Naive thymus-derived CD4-positive, alpha-beta T cell (primary cell): ENCODE measurements around the gene PRPF19. TPM values are rescaled to one million over a fixed set of nuclear protein-coding genes. Genes with fewer than 3 reads are reported as not detected.

Experiments used
- ATAC-seq: fragments of 150-1000 bp; cut with Tn5 transposase; 2 replicates; pipeline ENCODE4 v1.10.0; 2021; ENCODE audit warnings: mild to moderate bottlenecking, moderate library complexity
- CTCF ChIA-PET: fragments of 350-600 bp; sonication (Branson Sonifier 250); formaldehyde crosslinking; loops from one replicate; lab custom pipeline; 2021; ENCODE audit warnings: antibody characterized with exemption; lab: Charles Lee
- POLR2A ChIA-PET: fragments of 350-600 bp; sonication (Branson Sonifier 250); formaldehyde crosslinking; loops from one replicate; lab custom pipeline; 2021; ENCODE audit warnings: antibody characterized with exemption, inconsistent platforms; lab: Charles Lee
- DNase-seq, 9 donors: peaks; one replicate each; pipeline versions ENCODE4 v3.0.0 to v3.0.0-alpha.2; 2020 to 2022; ENCODE audit warnings: mixed read lengths in 1 of 9
- H3K27ac ChIP-seq: one replicate; pipeline ENCODE4 v1.7.0; 2013; ENCODE audit warnings: mild to moderate bottlenecking, low read depth, low read length, moderate library complexity
- H3K27me3 ChIP-seq, 2 donors: one replicate each; pipeline ENCODE4 v1.7.0; 2013; ENCODE audit warnings: low read length in 2 of 2, mild to moderate bottlenecking in 2 of 2, moderate library complexity in 2 of 2; ENCODE audit not compliant: control insufficient read depth in 2 of 2, insufficient read depth in 2 of 2
- H3K36me3 ChIP-seq, 3 experiments: 1 replicate in 2 of 3; 2 replicates in 1 of 3; pipeline ENCODE4 v1.7.0; 2013; ENCODE audit warnings: low read length in 3 of 3, mild to moderate bottlenecking in 3 of 3, moderate library complexity in 1 of 3; ENCODE audit not compliant: insufficient read depth in 3 of 3, control insufficient read depth in 2 of 3
- H3K4me1 ChIP-seq, 2 donors: one replicate each; pipeline ENCODE4 v1.7.0; 2013; ENCODE audit warnings: low read length in 2 of 2, mild to moderate bottlenecking in 2 of 2, moderate library complexity in 1 of 2; ENCODE audit not compliant: control insufficient read depth in 2 of 2, insufficient read depth in 2 of 2
- H3K4me3 ChIP-seq: 2 replicates; pipeline ENCODE4 v1.7.0; 2013; ENCODE audit warnings: mild to moderate bottlenecking, low read length
- H3K9me3 ChIP-seq, 3 experiments: 1 replicate in 2 of 3; 2 replicates in 1 of 3; pipeline ENCODE4 v1.7.0; 2013; ENCODE audit warnings: low read length in 3 of 3; ENCODE audit not compliant: control insufficient read depth in 2 of 3
- H3K27ac Mint-ChIP-seq, 9 donors: one replicate each; pipeline ENCODE4 v1.8.0; 2020 to 2022; ENCODE audit warnings: mixed read lengths in 9 of 9, mild to moderate bottlenecking in 8 of 9, moderate library complexity in 5 of 9, inconsistent platforms in 2 of 9
- H3K27me3 Mint-ChIP-seq, 5 donors: one replicate each; pipeline ENCODE4 v1.8.0; 2021 to 2022; ENCODE audit warnings: mixed read lengths in 5 of 5, mild to moderate bottlenecking in 1 of 5
- H3K36me3 Mint-ChIP-seq, 5 donors: one replicate each; pipeline ENCODE4 v1.8.0; 2020 to 2022; ENCODE audit warnings: mixed read lengths in 5 of 5, mild to moderate bottlenecking in 3 of 5, inconsistent platforms in 1 of 5
- H3K4me1 Mint-ChIP-seq, 7 donors: one replicate each; pipeline ENCODE4 v1.8.0; 2020 to 2022; ENCODE audit warnings: mixed read lengths in 7 of 7, mild to moderate bottlenecking in 3 of 7, inconsistent platforms in 1 of 7
- H3K4me3 Mint-ChIP-seq, 10 donors: one replicate each; pipeline ENCODE4 v1.8.0; 2020 to 2022; ENCODE audit warnings: mild to moderate bottlenecking in 10 of 10, mixed read lengths in 10 of 10, moderate library complexity in 6 of 10, inconsistent platforms in 2 of 10
- H3K9me3 Mint-ChIP-seq, 11 donors: one replicate each; pipeline ENCODE4 v1.8.0; 2020 to 2022; ENCODE audit warnings: mixed read lengths in 11 of 11, mild to moderate bottlenecking in 4 of 11, inconsistent platforms in 1 of 11, moderate library complexity in 1 of 11
- intact Hi-C, 2 donors: fragments of 100-400 bp; cut with micrococcal nuclease; formaldehyde crosslinking; loops; one replicate each; pipeline ENCODE4 v1.15.1; 2023
- polyA plus RNA-seq, 2 donors: library from polyadenylated mRNA; unstranded; fragments of 300-500 nt; fragmentation: Illumina TruSeq; gene quantifications; one replicate each; pipeline ENCODE4 v1.2.3, GENCODE V29; 2021
- total RNA-seq, 6 experiments: library from RNA in 5 of 6; stranded (reverse) in 5 of 6; gene quantifications; 1 replicate in 5 of 6; 2 replicates in 1 of 6; pipeline ENCODE4 v1.2.3 and lab custom pipeline; 2021 to 2026

PRPF19 gene
- total RNA-seq: 100 to 1,000 TPM in 1 of 5 experiments, 10 to 100 TPM in 4; 72.8 to 139 (median 85.6) TPM
- 10 to 100 TPM; 17.9 to 20.0 TPM for polyA plus RNA-seq
- 61.5 reads per million, percentile 75 among the genes with 10 or more reads in this experiment for total RNA-seq (lab: John Stamatoyannopoulos, UW)

GRCh38 chr11:60906132-60906972 is at the start of gene PRPF19:
PRPF19 (minus strand) TSS chr11:60906585; CDS start chr11:60906382, 203 bp downstream.
- Histone ChIP-seq H3K4me3 (peak within 1 kb of the TSS; percentile 89), H3K36me3 (peaks cover 11 to 26% (median 13%) of the 10 kb centered on the region in 3 experiments), H3K4me1 (peaks cover 22 to 26% of the 10 kb centered on the region in 2 donors), H3K27ac (peak within 1 kb of the TSS; percentile 88), H3K27me3 (no peaks in the 10 kb centered on the region), H3K9me3 (no peaks in the 10 kb centered on the region)
- H3K4me1 Mint-ChIP-seq: peaks cover 34 to 69% (median 58%) of the 10 kb centered on the region in 7 donors
- H3K27ac Mint-ChIP-seq: peak within 1 kb of the TSS; percentile 95 to 100 (median 98)
- H3K27me3 Mint-ChIP-seq: peaks cover 0 to 11% (median 0%) of the 10 kb centered on the region in 5 donors
- H3K36me3 Mint-ChIP-seq: peaks cover 0 to 19% (median 8%) of the 10 kb centered on the region in 5 donors
- ChIA-PET CTCF (interaction anchor here (0.6 to 2.6 kb wide), 5 partner anchors 8 to 281 kb away, joined by 3 to 6 read pairs (median 4); partner anchors contain the start of gene TMEM109), POLR2A (interaction anchor here (0.7 to 6.2 kb wide), 10 partner anchors 8 to 1349 kb away, joined by 3 to 64 read pairs (median 8); partner anchors contain the start of genes CD6, CPSF7, SDHAF2 and TMEM109)
- peak; percentile 98 to 100 (median 99) for DNase-seq
- ATAC-seq: peak; percentile 96
- peak within 1 kb of the TSS; percentile 84 to 95 (median 91) for H3K4me3 Mint-ChIP-seq
- H3K9me3 Mint-ChIP-seq: peaks cover 0 to 6% (median 0%) of the 10 kb centered on the region in 11 donors
- intact Hi-C loops: loop anchor here (1.0 to 5.0 kb wide), 9 partner anchors 8 to 1216 kb away; partner anchors contain the start of genes CCDC86 (in 2 of the 2), DDB1 (in 2 of the 2), TKFC (in 2 of the 2) and TMEM109 (in 2 of the 2)

- peaks cover 0 to 48% (median 0%) of the 10 kb centered on the region in 5 donors for H3K27me3 Mint-ChIP-seq
- peaks cover 0 to 2% (median 0%) of the 10 kb centered on the region in 5 donors for H3K36me3 Mint-ChIP-seq
- intact Hi-C loops: no loop called here
- no peak overlapping the region for H3K4me3 Mint-ChIP-seq
- DNase-seq (peak in 1 of 9 donors; percentile 22), ATAC-seq (no peak)
- no peaks in the 10 kb centered on the region for H3K27me3 ChIP-seq
- ChIA-PET CTCF (interaction anchor here (0.6 kb wide), 1 partner anchor 22 kb away, joined by 4 read pairs; no protein-coding TSS in a partner anchor), POLR2A (no interaction called here)
- no peaks in the 10 kb centered on the region for H3K9me3 ChIP-seq
- H3K27ac Mint-ChIP-seq: peak overlapping the region in 5 of 9 donors; percentile 45 to 76 (median 68)
- peaks cover 16 to 27% (median 23%) of the 10 kb centered on the region in 7 donors for H3K4me1 Mint-ChIP-seq
- no peak overlapping the region for H3K27ac ChIP-seq
- peaks cover 0 to 18% of the 10 kb centered on the region in 2 donors for H3K4me1 ChIP-seq
- H3K36me3 ChIP-seq: no peaks in the 10 kb centered on the region
- H3K4me3 ChIP-seq: no peak overlapping the region
- H3K9me3 Mint-ChIP-seq: peaks cover 0 to 3% (median 0%) of the 10 kb centered on the region in 11 donors
Measured at GRCh38 chr11:60955571-60955970, 49.2 kb upstream of the PRPF19 start.

DNA sequence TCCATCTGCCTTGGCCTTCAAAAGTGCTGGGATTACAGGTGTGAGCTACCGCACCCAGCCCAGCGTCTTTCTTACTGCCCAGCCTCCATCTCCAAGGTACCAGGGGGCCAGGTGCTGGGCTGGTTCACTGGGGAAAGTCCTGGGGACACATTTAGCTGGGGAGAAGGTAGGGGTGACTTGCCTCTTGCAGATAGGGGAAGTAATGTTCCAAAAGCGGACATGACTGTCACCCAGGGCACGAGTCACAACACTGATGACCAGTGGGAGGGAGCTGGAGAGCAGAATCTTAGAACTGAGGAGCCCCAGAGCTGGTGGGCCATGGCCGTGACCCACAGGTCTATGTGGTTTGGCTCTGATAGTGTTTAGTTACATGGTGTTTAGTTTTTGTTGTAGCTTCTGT is 48.0 kb upstream of the PRPF19 start:
- ChIA-PET POLR2A (interaction anchor here (0.6 to 4.5 kb wide), 3 partner anchors 16 to 835 kb away, joined by 3 to 16 read pairs (median 3); partner anchors contain the start of gene CD6), CTCF (interaction anchor here (0.9 kb wide), 1 partner anchor 16 kb away, joined by 4 read pairs; no protein-coding TSS in a partner anchor)
- peaks cover 0 to 3% (median 0%) of the 10 kb centered on the region in 11 donors for H3K9me3 Mint-ChIP-seq
- no peaks in the 10 kb centered on the region for H3K27me3 ChIP-seq
- DNase-seq: no peak
- peaks cover 0 to 21% of the 10 kb centered on the region in 2 donors for H3K4me1 ChIP-seq
- H3K36me3 Mint-ChIP-seq: peaks cover 0 to 2% (median 0%) of the 10 kb centered on the region in 5 donors
- H3K4me1 Mint-ChIP-seq: peaks cover 16 to 37% (median 29%) of the 10 kb centered on the region in 7 donors
- no peak overlapping the region for H3K27ac ChIP-seq
- H3K36me3 ChIP-seq: no peaks in the 10 kb centered on the region
- peaks cover 0 to 46% (median 0%) of the 10 kb centered on the region in 5 donors for H3K27me3 Mint-ChIP-seq
- peak overlapping the region in 4 of 9 donors; percentile 5 to 94 (median 58) for H3K27ac Mint-ChIP-seq
- H3K4me3 ChIP-seq: no peak overlapping the region
- no peak overlapping the region for H3K4me3 Mint-ChIP-seq
- no peaks in the 10 kb centered on the region for H3K9me3 ChIP-seq
- intact Hi-C loops: no loop called here
- ATAC-seq: peak; percentile 44

GRCh38 chr11:60953781-60954180 is 47.4 kb upstream of the PRPF19 start:
- intact Hi-C loops: loop anchor here in 1 of 2 donors (2.0 kb wide), 1 partner anchor 113 kb away; no protein-coding TSS in a partner anchor
- ChIA-PET CTCF (interaction anchor here (0.9 kb wide), 1 partner anchor 16 kb away, joined by 4 read pairs; no protein-coding TSS in a partner anchor), POLR2A (interaction anchor here (0.6 to 4.5 kb wide), 5 partner anchors 17 to 836 kb away, joined by 3 to 16 read pairs (median 3); partner anchors contain the start of gene CD6)
- Histone ChIP-seq H3K36me3 (no peaks in the 10 kb centered on the region), H3K27me3 (no peaks in the 10 kb centered on the region), H3K27ac (no peak overlapping the region), H3K4me3 (no peak overlapping the region), H3K4me1 (peaks cover 0 to 21% of the 10 kb centered on the region in 2 donors), H3K9me3 (no peaks in the 10 kb centered on the region)
- peak overlapping the region in 8 of 9 donors; percentile 66 to 97 (median 94) for H3K27ac Mint-ChIP-seq
- H3K36me3 Mint-ChIP-seq: peaks cover 0 to 2% (median 0%) of the 10 kb centered on the region in 5 donors
- peaks cover 16 to 40% (median 33%) of the 10 kb centered on the region in 7 donors for H3K4me1 Mint-ChIP-seq
- H3K9me3 Mint-ChIP-seq: peaks cover 0 to 3% (median 0%) of the 10 kb centered on the region in 11 donors
- peaks cover 0 to 50% (median 0%) of the 10 kb centered on the region in 5 donors for H3K27me3 Mint-ChIP-seq
- no peak for DNase-seq
- H3K4me3 Mint-ChIP-seq: no peak overlapping the region
- peak; percentile 58 for ATAC-seq

GRCh38 chr11:60952742-60953170 is 46.4 kb upstream of the PRPF19 start:
- Mint-ChIP-seq H3K9me3 (peaks cover 0 to 1% (median 0%) of the 10 kb centered on the region in 11 donors), H3K27ac (peak overlapping the region in 8 of 9 donors; percentile 81 to 97 (median 96)), H3K27me3 (peaks cover 0 to 47% (median 0%) of the 10 kb centered on the region in 5 donors), H3K36me3 (peaks cover 0 to 4% (median 0%) of the 10 kb centered on the region in 5 donors), H3K4me3 (peak overlapping the region; percentile 83 to 96 (median 90)), H3K4me1 (peaks cover 16 to 44% (median 40%) of the 10 kb centered on the region in 7 donors)
- POLR2A ChIA-PET: interaction anchor here (0.6 to 4.5 kb wide), 3 partner anchors 18 to 106 kb away, joined by 3 to 16 read pairs (median 3); partner anchors contain the start of gene CD6
- DNase-seq: no peak
- CTCF ChIA-PET: no interaction called here
- Histone ChIP-seq H3K27ac (peak overlapping the region; percentile 67), H3K27me3 (no peaks in the 10 kb centered on the region), H3K4me1 (peaks cover 0 to 21% of the 10 kb centered on the region in 2 donors), H3K4me3 (peak overlapping the region; percentile 58), H3K36me3 (no peaks in the 10 kb centered on the region), H3K9me3 (no peaks in the 10 kb centered on the region)
- no peak for ATAC-seq
- intact Hi-C loops: loop anchor here in 1 of 2 donors (1.0 to 2.0 kb wide), 2 partner anchors 37 to 112 kb away; no protein-coding TSS in a partner anchor
